HEK293 (cell line): ENCODE results near the gene TBC1D5.

ENCODE experiments used
- CTCF ChIA-PET: fragments of 350-600 bp; formaldehyde crosslinking; extraction: SDS; loops from one replicate; lab custom pipeline; 2021; ENCODE audit warnings: antibody characterized with exemption; lab: Yijun Ruan, JAX
- POLR2A ChIA-PET: fragments of 300-600 bp; formaldehyde crosslinking; extraction: SDS; loops from one replicate; lab custom pipeline; 2020; ENCODE audit warnings: antibody characterized with exemption, inconsistent platforms; lab: Yijun Ruan, JAX
- H3K27ac ChIP-seq: fragments of 200-500 bp; sonication (Bioruptor generic); 2 replicates; pipeline ENCODE4 v1.5.1; 2014; ENCODE audit warnings: low read depth, low read length, control low read depth, inconsistent platforms; ENCODE audit errors: extremely low read depth
- H3K36me3 ChIP-seq, 2 experiments: fragments of 200-500 bp in 1 of 2; sonication (Bioruptor generic) in 1 of 2; 1 replicate in 1 of 2; 2 replicates in 1 of 2; pipeline ENCODE4 v1.5.1; 2014 to 2017; ENCODE audit warnings: inconsistent platforms in 2 of 2, low read length in 2 of 2; ENCODE audit not compliant: control insufficient read depth in 2 of 2, insufficient read depth in 1 of 2
- H3K4me1 ChIP-seq: fragments of 200-500 bp; sonication (Bioruptor generic); 2 replicates; pipeline ENCODE4 v1.5.1; 2014; ENCODE audit warnings: mild to moderate bottlenecking, low read length, inconsistent platforms; ENCODE audit not compliant: control insufficient read depth, insufficient read depth
- H3K4me3 ChIP-seq: 2 replicates; pipeline ENCODE4 v1.5.1; 2011; ENCODE audit warnings: low read depth, mild to moderate bottlenecking, control low read depth, low read length, moderate library complexity
- H3K9me3 ChIP-seq: fragments of 200-500 bp; sonication (Bioruptor generic); 2 replicates; pipeline ENCODE4 v1.5.1; 2014; ENCODE audit warnings: low read depth, low read length, inconsistent platforms; ENCODE audit not compliant: control insufficient read depth, insufficient read depth
- BCL11B ChIP-seq: fragments of 450-650 bp; formaldehyde crosslinking; IDR thresholded peaks from 2 replicates; pipeline ENCODE4 v1.5.1; 2016; ENCODE audit warnings: low read depth, missing biosample characterization, missing genetic modification characterization
- FEZF1 ChIP-seq: fragments of 450-650 bp; formaldehyde crosslinking; IDR thresholded peaks from 2 replicates; pipeline ENCODE4 v1.5.1; 2016; ENCODE audit warnings: missing biosample characterization, missing genetic modification characterization
- HIC1 ChIP-seq: fragments of 450-650 bp; formaldehyde crosslinking; IDR thresholded peaks from 2 replicates; pipeline ENCODE4 v1.5.1; 2016; ENCODE audit warnings: missing biosample characterization, missing genetic modification characterization
- KLF16 ChIP-seq: fragments of 450-650 bp; formaldehyde crosslinking; IDR thresholded peaks from 2 replicates; pipeline ENCODE4 v1.5.1; 2017; ENCODE audit warnings: missing biosample characterization, missing genetic modification characterization
- MEIS1 ChIP-seq: sonication (generic); formaldehyde crosslinking; IDR thresholded peaks from 2 replicates; pipeline ENCODE4 v1.8.1; 2022; ENCODE audit warnings: missing genetic modification reagents, mild to moderate bottlenecking, borderline replicate concordance
- ZNF112 ChIP-seq: fragments of 450-650 bp; formaldehyde crosslinking; IDR thresholded peaks from 2 replicates; pipeline ENCODE4 v1.5.0; 2017; ENCODE audit warnings: missing biosample characterization, missing genetic modification characterization
- ZNF132 ChIP-seq: fragments of 450-650 bp; formaldehyde crosslinking; IDR thresholded peaks from 2 replicates; pipeline ENCODE4 v1.5.1; 2017; ENCODE audit warnings: missing biosample characterization, missing genetic modification characterization, borderline replicate concordance
- ZNF155 ChIP-seq: fragments of 450-650 bp; formaldehyde crosslinking; IDR thresholded peaks from 2 replicates; pipeline ENCODE4 v1.5.1; 2016; ENCODE audit warnings: missing biosample characterization, missing genetic modification characterization
- ZNF221 ChIP-seq: fragments of 450-650 bp; formaldehyde crosslinking; IDR thresholded peaks from 2 replicates; pipeline ENCODE4 v1.5.1; 2017; ENCODE audit warnings: missing biosample characterization, missing genetic modification characterization, borderline replicate concordance
- ZNF23 ChIP-seq: fragments of 450-650 bp; formaldehyde crosslinking; IDR thresholded peaks from 2 replicates; pipeline ENCODE4 v1.5.1; 2016; ENCODE audit warnings: missing biosample characterization, missing genetic modification characterization, borderline replicate concordance
- ZNF302 ChIP-seq: fragments of 450-650 bp; formaldehyde crosslinking; IDR thresholded peaks from 2 replicates; pipeline ENCODE4 v1.5.1; 2016; ENCODE audit warnings: missing biosample characterization, missing genetic modification characterization, low read depth
- ZNF335 ChIP-seq: fragments of 450-650 bp; formaldehyde crosslinking; conservative IDR thresholded peaks from 2 replicates; pipeline ENCODE4 v1.5.1; 2016; ENCODE audit warnings: missing biosample characterization, missing genetic modification characterization
- ZNF501 ChIP-seq: fragments of 450-650 bp; formaldehyde crosslinking; IDR thresholded peaks from 2 replicates; pipeline ENCODE4 v1.5.1; 2016; ENCODE audit warnings: missing biosample characterization, missing genetic modification characterization
- ZNF518A ChIP-seq: fragments of 450-650 bp; formaldehyde crosslinking; conservative IDR thresholded peaks from 2 replicates; pipeline ENCODE4 v1.5.1; 2016; ENCODE audit warnings: low read depth, missing biosample characterization, missing genetic modification characterization
- ZNF560 ChIP-seq: fragments of 450-650 bp; formaldehyde crosslinking; IDR thresholded peaks from 2 replicates; pipeline ENCODE4 v1.5.1; 2017; ENCODE audit warnings: missing biosample characterization, missing genetic modification characterization, borderline replicate concordance
- ZNF596 ChIP-seq: fragments of 450-650 bp; IDR thresholded peaks from 2 replicates; pipeline ENCODE4 v1.5.0; 2018; ENCODE audit warnings: missing biosample characterization, mild to moderate bottlenecking, missing genetic modification characterization, moderate library complexity
- ZNF623 ChIP-seq: fragments of 450-650 bp; formaldehyde crosslinking; IDR thresholded peaks from 2 replicates; pipeline ENCODE4 v1.5.1; 2016; ENCODE audit warnings: missing biosample characterization, missing genetic modification characterization
- ZNF701 ChIP-seq: fragments of 450-650 bp; formaldehyde crosslinking; IDR thresholded peaks from 2 replicates; pipeline ENCODE4 v1.5.1; 2016; ENCODE audit warnings: missing biosample characterization, missing genetic modification characterization
- ZNF792 ChIP-seq: fragments of 450-650 bp; formaldehyde crosslinking; IDR thresholded peaks from 2 replicates; pipeline ENCODE4 v1.5.1; 2016; ENCODE audit warnings: missing biosample characterization, missing genetic modification characterization
- ZSCAN5A ChIP-seq: fragments of 450-650 bp; formaldehyde crosslinking; IDR thresholded peaks from 2 replicates; pipeline ENCODE4 v1.5.1; 2016; ENCODE audit warnings: missing biosample characterization, missing genetic modification characterization

The TBC1D5 gene

GRCh38 chr3:17231537-17232261, 510.7 kb downstream of the TBC1D5 start:
- ChIA-PET CTCF (interaction anchor here (0.6 to 4.1 kb wide), 8 partner anchors 25 to 630 kb away, joined by 3 to 59 read pairs (median 3); partner anchors contain the start of gene PLCL2), POLR2A (no interaction called here)
- H3K27ac ChIP-seq: no peak overlapping the region

GRCh38 chr3:17227472-17227871, 515.0 kb downstream of the TBC1D5 start:
- no peak overlapping the region for H3K27ac ChIP-seq
- no peaks in the 10 kb centered on the region for H3K4me1 ChIP-seq
- H3K9me3 ChIP-seq: no peaks in the 10 kb centered on the region
- no peaks in the 10 kb centered on the region for H3K36me3 ChIP-seq
- no peak overlapping the region for H3K4me3 ChIP-seq
- CTCF ChIA-PET: interaction anchor here (1.5 kb wide), 1 partner anchor 626 kb away, joined by 5 read pairs; no protein-coding TSS in a partner anchor
- POLR2A ChIA-PET: no interaction called here
- TF ChIP-seq ZNF518A (tag by site-specific recombination): no peak

More at GRCh38 chr3:17231537-17232261, 510.7 kb downstream of the TBC1D5 start:
- Histone ChIP-seq H3K4me3 (no peak overlapping the region), H3K4me1 (no peaks in the 10 kb centered on the region), H3K9me3 (no peaks in the 10 kb centered on the region), H3K36me3 (no peaks in the 10 kb centered on the region)
- no peak for TF ChIP-seq ZNF335 (tag by site-specific recombination)
- no peak for TF ChIP-seq MEIS1 (CRISPR knock-in tag)
- TF ChIP-seq KLF16 (tag by site-specific recombination): no peak
- TF ChIP-seq ZNF302 (tag by site-specific recombination): no peak
- TF ChIP-seq ZNF221 (tag by site-specific recombination): no peak
- no peak for TF ChIP-seq ZNF155 (tag by site-specific recombination)
- TF ChIP-seq ZNF596: no peak
- TF ChIP-seq BCL11B (tag by site-specific recombination): no peak
- TF ChIP-seq FEZF1: no peak
- TF ChIP-seq ZNF560 (tag by site-specific recombination): no peak
- TF ChIP-seq ZNF623 (tag by site-specific recombination): no peak
- TF ChIP-seq HIC1 (tag by site-specific recombination): no peak
- TF ChIP-seq ZNF23 (tag by site-specific recombination): no peak
- TF ChIP-seq ZNF792 (tag by site-specific recombination): no peak
- TF ChIP-seq ZNF701 (tag by site-specific recombination): no peak
- no peak for TF ChIP-seq ZNF112 (tag by site-specific recombination)
- no peak for TF ChIP-seq ZSCAN5A (tag by site-specific recombination)
- no peak for TF ChIP-seq ZNF132 (tag by site-specific recombination)
- no peak for TF ChIP-seq ZNF501 (tag by site-specific recombination)
